ENCODE data around the gene ERC2.

DNA sequence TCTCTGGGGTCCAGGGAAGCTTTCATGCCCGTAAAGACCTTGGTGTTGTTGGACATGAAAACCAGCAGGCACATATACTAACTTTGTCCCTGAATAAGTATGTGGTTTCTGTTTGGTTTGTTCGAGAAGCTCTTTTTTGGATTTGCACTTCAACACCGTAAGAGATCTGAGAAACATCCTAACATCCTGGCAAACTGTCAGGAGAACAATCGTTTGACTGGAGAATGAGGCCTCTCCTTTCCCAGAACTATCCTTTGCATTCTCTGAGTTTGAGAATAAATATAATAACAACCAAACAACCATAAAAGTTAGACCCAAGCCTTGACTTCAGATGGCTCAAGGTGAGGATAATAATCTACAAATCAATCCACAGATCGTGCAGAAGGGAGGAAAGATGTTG lies 750.8 kb downstream of the ERC2 start:
- TF ChIP-seq CTCF (IDR thresholded peaks at IDR 0.05; ENCODE audit: low read length): no peak
- no peak for TF ChIP-seq EZH2 (IDR thresholded peaks at IDR 0.05; ENCODE audit: borderline replicate concordance, low read length)
